ENCODE data around the gene SLC12A5.

DNA sequence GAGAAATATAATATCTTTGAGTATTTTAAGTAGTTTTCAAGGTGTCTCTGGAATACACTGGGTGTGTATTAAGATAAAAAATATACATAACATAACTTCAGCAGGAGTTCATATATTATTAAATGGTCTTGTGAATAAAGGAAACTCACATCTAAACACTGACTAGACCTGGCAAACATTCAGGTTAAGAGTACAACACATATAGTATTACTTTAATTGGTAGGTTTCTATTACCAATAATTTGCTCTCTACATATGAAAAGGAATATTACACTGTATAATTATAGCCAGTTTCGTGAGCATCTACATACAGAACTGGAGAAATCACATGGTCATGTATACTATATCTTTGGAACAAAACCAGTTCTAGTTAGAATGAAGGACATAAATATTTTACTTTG is 52.1 kb downstream of the SLC12A5 start:
- no peak for TF ChIP-seq POLR2A (IDR thresholded peaks at IDR 0.05)
- TF ChIP-seq CTCF (IDR thresholded peaks at IDR 0.05): no peak
- TF ChIP-seq EP300 (IDR thresholded peaks at IDR 0.05; ENCODE audit: low read depth): no peak

All from transverse colon (tissue), 3 donors.